ENCODE results near the gene KCTD11. TPM values are rescaled to one million over a fixed set of nuclear protein-coding genes. Genes with fewer than 3 reads are reported as not detected.

KCTD11 gene
- total and polyA plus RNA-seq, 2 of the 13 experiments (the other 11 are each of a cell fraction or from before 2014, with no cell fraction given), result 1.6 to 2.6 TPM

- 0 out of 2 replicates have a peak, but pooled peaks have one; percentile 47 for TF ChIP-seq HOXD1 (CRISPR knock-in tag; IDR thresholded peaks at IDR 0.05)
- TF ChIP-seq TAF1 (CRISPR knock-in tag; IDR thresholded peaks at IDR 0.05), result peak; percentile 73
- TF ChIP-seq ZNF557 (CRISPR knock-in tag; IDR thresholded peaks at IDR 0.05), result no peak
- TF ChIP-seq AGO2 (optimal IDR thresholded peaks at IDR 0.05; ENCODE audit: low read depth, low read length), result peak; percentile 65
- no peak for TF ChIP-seq ZBTB7A (CRISPR knock-in tag; IDR thresholded peaks at IDR 0.05)
- no peak for TF ChIP-seq ZNF598 (CRISPR knock-in tag; IDR thresholded peaks at IDR 0.05; ENCODE audit: borderline replicate concordance)
- TF ChIP-seq LCORL (IDR thresholded peaks at IDR 0.05), result no peak
- peak; percentile 75; the same call in 1 of the 2 replicates for TF ChIP-seq LCORL (CRISPR knock-in tag; IDR thresholded peaks at IDR 0.05)
- TF ChIP-seq SP5 (CRISPR knock-in tag; IDR thresholded peaks at IDR 0.05; ENCODE audit: borderline replicate concordance, low read depth), result peak; percentile 63; the same call in 1 of the 2 replicates
- TF ChIP-seq NFRKB (IDR thresholded peaks at IDR 0.05), result no peak
- no peak for TF ChIP-seq ZNF484 (CRISPR knock-in tag; IDR thresholded peaks at IDR 0.05; ENCODE audit: borderline replicate concordance, low read depth)
- no peak for TF ChIP-seq XRCC5 (optimal IDR thresholded peaks at IDR 0.05; ENCODE audit: low read length)
- peak; percentile 27; the same call in 1 of the 2 replicates for TF ChIP-seq ZXDC (CRISPR knock-in tag; IDR thresholded peaks at IDR 0.05)
- TF ChIP-seq, protein P1, sequence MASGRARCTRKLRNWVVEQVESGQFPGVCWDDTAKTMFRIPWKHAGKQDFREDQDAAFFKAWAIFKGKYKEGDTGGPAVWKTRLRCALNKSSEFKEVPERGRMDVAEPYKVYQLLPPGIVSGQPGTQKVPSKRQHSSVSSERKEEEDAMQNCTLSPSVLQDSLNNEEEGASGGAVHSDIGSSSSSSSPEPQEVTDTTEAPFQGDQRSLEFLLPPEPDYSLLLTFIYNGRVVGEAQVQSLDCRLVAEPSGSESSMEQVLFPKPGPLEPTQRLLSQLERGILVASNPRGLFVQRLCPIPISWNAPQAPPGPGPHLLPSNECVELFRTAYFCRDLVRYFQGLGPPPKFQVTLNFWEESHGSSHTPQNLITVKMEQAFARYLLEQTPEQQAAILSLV (CRISPR knock-in tag; IDR thresholded peaks at IDR 0.05; ENCODE audit: borderline replicate concordance), result peak; percentile 18; the same call in 1 of the 2 replicates
- TF ChIP-seq ZUFSP (CRISPR knock-in tag; IDR thresholded peaks at IDR 0.05; ENCODE audit: borderline replicate concordance), result no peak
- TF ChIP-seq, protein P2, sequence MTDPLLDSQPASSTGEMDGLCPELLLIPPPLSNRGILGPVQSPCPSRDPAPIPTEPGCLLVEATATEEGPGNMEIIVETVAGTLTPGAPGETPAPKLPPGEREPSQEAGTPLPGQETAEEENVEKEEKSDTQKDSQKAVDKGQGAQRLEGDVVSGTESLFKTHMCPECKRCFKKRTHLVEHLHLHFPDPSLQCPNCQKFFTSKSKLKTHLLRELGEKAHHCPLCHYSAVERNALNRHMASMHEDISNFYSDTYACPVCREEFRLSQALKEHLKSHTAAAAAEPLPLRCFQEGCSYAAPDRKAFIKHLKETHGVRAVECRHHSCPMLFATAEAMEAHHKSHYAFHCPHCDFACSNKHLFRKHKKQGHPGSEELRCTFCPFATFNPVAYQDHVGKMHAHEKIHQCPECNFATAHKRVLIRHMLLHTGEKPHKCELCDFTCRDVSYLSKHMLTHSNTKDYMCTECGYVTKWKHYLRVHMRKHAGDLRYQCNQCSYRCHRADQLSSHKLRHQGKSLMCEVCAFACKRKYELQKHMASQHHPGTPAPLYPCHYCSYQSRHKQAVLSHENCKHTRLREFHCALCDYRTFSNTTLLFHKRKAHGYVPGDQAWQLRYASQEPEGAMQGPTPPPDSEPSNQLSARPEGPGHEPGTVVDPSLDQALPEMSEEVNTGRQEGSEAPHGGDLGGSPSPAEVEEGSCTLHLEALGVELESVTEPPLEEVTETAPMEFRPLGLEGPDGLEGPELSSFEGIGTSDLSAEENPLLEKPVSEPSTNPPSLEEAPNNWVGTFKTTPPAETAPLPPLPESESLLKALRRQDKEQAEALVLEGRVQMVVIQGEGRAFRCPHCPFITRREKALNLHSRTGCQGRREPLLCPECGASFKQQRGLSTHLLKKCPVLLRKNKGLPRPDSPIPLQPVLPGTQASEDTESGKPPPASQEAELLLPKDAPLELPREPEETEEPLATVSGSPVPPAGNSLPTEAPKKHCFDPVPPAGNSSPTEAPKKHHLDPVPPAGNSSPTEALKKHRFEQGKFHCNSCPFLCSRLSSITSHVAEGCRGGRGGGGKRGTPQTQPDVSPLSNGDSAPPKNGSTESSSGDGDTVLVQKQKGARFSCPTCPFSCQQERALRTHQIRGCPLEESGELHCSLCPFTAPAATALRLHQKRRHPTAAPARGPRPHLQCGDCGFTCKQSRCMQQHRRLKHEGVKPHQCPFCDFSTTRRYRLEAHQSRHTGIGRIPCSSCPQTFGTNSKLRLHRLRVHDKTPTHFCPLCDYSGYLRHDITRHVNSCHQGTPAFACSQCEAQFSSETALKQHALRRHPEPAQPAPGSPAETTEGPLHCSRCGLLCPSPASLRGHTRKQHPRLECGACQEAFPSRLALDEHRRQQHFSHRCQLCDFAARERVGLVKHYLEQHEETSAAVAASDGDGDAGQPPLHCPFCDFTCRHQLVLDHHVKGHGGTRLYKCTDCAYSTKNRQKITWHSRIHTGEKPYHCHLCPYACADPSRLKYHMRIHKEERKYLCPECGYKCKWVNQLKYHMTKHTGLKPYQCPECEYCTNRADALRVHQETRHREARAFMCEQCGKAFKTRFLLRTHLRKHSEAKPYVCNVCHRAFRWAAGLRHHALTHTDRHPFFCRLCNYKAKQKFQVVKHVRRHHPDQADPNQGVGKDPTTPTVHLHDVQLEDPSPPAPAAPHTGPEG (CRISPR knock-in tag; IDR thresholded peaks at IDR 0.05), result 0 out of 2 replicates have a peak, but pooled peaks have one; percentile 11
These were observed 29.1 kb downstream of the KCTD11 start, which contains the start of gene TNK1 (continued) for GRCh38 chr17:7380855-7381683.
